Measurements from ENCODE around the gene HP1BP3.

Gene HP1BP3

DNA sequence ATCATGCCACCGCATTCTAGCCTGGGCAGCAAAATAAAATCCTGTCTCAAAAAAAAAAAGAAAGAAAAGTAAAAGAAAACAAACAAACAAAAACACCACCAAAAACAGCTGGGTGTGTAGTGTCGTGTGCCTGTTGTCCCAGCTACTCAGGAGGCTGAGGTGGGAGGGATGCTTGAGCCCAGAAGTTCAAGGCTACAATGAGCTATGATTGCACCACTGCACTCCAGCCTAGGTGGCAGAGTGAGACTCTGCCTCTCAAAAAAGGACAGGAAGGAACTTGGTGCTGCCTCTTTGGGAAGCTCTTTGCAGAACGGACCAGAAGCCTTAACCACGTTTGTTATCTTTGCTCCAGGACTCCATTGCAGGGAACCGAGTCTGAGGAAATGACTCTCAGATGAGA, 80.3 kb downstream of the HP1BP3 start:
- no peaks in the 10 kb centered on the region for H3K27me3 ChIP-seq
- DNase-seq, result no peak

DNA sequence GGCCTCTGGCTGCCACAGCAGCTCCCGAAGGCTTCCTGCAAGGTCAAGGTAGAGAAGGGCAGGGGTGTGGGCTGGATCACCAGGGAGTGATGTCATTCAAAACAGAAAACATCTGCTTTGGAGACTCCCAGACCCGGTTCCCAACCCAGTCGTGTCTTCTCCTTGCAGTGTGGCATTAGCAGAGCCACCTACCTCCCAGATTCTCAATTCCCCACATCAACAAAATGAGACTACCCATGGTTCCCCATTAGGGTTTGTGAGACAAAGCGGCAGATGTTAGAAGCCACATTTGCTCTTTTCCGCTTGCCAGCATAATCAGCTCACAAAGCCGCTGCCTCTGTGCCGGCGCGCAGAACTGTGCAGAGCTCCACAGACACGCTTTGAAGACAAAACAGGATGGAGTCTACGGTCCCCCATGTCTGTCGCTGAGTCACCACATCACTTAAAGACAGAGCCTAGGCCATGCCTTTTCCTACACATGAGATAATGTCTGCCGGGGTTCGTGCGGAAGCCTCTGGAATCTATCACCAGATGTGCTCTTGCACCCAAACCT, 81.8 kb downstream of the HP1BP3 start:
- Histone ChIP-seq H3K4me3 (ENCODE audit: low read depth, low read length) (no peak overlapping the region), H3K27me3 (no peaks in the 10 kb centered on the region), H3K36me3 (no peaks in the 10 kb centered on the region), H3K9me3 (no peaks in the 10 kb centered on the region), H3K4me1 (no peaks in the 10 kb centered on the region)
- DNase-seq, result no peak
- TF ChIP-seq, protein P1, sequence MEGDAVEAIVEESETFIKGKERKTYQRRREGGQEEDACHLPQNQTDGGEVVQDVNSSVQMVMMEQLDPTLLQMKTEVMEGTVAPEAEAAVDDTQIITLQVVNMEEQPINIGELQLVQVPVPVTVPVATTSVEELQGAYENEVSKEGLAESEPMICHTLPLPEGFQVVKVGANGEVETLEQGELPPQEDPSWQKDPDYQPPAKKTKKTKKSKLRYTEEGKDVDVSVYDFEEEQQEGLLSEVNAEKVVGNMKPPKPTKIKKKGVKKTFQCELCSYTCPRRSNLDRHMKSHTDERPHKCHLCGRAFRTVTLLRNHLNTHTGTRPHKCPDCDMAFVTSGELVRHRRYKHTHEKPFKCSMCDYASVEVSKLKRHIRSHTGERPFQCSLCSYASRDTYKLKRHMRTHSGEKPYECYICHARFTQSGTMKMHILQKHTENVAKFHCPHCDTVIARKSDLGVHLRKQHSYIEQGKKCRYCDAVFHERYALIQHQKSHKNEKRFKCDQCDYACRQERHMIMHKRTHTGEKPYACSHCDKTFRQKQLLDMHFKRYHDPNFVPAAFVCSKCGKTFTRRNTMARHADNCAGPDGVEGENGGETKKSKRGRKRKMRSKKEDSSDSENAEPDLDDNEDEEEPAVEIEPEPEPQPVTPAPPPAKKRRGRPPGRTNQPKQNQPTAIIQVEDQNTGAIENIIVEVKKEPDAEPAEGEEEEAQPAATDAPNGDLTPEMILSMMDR (IDR thresholded peaks at IDR 0.05; ENCODE audit: low read depth, low read length), result no peak

More for the DNA sequence above, 80.3 kb downstream of the HP1BP3 start:
- Histone ChIP-seq H3K36me3 (no peaks in the 10 kb centered on the region), H3K4me1 (no peaks in the 10 kb centered on the region), H3K9me3 (no peaks in the 10 kb centered on the region), H3K4me3 (ENCODE audit: low read depth, low read length) (no peak overlapping the region)
- TF ChIP-seq, protein P1 (IDR thresholded peaks at IDR 0.05; ENCODE audit: low read depth, low read length), result no peak

DNA sequence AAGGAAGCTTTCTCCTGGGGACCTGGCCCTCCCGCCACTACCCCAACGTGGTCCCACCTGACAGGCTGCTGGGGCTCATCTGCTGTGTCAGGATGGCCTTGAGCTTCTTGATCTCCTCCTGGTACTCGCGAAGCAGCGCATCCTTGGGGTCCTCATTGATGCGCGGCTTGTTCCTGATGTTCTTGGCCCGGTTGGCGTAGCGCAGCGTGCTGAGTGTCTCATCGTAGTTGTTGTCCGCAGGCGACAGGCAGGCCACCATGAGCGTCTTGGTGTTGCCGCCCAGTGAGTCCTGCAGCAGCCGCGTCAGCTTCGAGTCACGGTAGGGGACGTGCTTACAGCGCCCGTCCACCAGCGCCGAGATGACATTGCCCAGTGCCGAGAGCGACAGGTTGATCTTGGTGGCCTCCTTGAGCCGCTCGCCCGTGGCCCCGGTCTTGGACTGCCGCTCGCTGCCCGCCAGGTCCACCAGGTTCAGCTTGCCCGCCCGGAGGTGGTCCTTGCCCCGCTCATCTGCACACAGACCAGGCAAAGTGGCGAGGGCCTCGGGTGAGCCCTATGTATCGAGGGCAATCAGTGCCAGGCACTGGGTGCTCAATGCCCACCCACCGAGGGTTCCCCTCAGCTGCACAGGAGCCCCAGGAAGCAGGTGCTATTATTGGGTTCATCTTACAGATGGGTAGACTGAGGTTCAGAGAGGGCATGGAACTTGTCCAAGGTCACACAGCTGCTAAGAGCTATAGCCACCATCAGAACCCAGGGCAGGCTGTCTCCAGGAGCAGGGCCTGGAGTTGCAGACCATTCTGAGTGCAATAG, 82.5 kb downstream of the HP1BP3 start:
- H3K27me3 ChIP-seq, result no peaks in the 10 kb centered on the region
- no peaks in the 10 kb centered on the region for H3K4me1 ChIP-seq
- no peaks in the 10 kb centered on the region for H3K9me3 ChIP-seq
- no peaks in the 10 kb centered on the region for H3K36me3 ChIP-seq
- TF ChIP-seq, protein P1 (IDR thresholded peaks at IDR 0.05; ENCODE audit: low read depth, low read length), result no peak
- no peak overlapping the region for H3K4me3 ChIP-seq (ENCODE audit: low read depth, low read length)
- no peak for DNase-seq

DNA sequence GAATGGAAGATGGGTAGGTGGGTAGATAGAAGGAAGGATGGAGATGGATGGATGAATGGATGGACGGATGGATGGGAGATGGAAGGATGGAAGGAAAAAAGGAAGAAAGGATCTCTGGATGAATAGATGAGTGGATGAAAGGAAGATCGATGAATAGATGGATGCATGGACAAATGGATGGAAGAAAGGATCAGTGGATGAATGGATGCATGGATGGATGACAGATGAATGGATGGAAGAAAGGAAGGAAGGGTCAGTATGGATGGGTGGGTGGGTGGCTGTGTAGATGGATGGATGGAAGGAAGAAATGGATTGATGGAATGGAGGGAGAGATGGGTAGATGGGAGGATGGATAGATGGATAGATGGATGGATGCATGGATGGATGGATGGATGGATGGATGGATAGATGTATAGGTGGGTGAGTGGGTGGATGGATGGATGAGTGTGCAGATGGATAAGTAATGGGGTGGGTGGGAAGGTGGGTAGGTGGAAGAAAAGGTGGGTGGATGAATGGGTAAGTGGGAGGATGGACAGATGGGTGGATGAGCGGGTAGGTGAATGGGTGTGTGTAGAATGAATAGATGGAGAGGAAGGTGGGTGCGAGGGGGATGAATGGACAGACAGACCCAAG, 83.9 kb downstream of the HP1BP3 start:
- H3K4me1 ChIP-seq, result no peaks in the 10 kb centered on the region
- no peaks in the 10 kb centered on the region for H3K27me3 ChIP-seq
- H3K9me3 ChIP-seq, result no peaks in the 10 kb centered on the region
- DNase-seq, result no peak
- no peaks in the 10 kb centered on the region for H3K36me3 ChIP-seq
- no peak overlapping the region for H3K4me3 ChIP-seq (ENCODE audit: low read depth, low read length)
- TF ChIP-seq, protein P1 (IDR thresholded peaks at IDR 0.05; ENCODE audit: low read depth, low read length), result no peak

DNA sequence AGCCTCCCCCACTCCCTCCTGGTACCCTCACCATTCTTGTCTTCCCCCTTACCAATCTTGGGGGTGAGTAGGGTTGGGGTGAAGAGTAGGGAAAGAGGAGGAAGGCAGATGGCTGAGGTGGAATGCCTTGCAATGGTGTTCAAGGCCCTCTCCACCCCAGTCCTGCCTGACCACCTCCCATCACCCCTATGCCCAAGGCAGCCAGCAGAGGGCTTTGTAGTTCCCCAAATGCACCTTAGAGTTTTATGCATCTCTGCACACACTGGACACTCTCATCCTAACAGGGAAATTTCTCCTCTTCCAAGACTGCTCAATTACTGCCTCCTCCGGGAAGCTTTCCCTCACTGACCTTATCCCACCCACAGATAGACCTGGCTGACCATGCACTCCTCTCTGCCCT, 84.7 kb downstream of the HP1BP3 start:
- TF ChIP-seq, protein P1 (IDR thresholded peaks at IDR 0.05; ENCODE audit: low read depth, low read length), result peak; percentile 20; the same call in 1 of the 2 replicates
- Histone ChIP-seq H3K9me3 (no peaks in the 10 kb centered on the region), H3K4me1 (no peaks in the 10 kb centered on the region), H3K36me3 (no peaks in the 10 kb centered on the region), H3K4me3 (ENCODE audit: low read depth, low read length) (no peak overlapping the region), H3K27me3 (no peaks in the 10 kb centered on the region)
- DNase-seq, result no peak

DNA sequence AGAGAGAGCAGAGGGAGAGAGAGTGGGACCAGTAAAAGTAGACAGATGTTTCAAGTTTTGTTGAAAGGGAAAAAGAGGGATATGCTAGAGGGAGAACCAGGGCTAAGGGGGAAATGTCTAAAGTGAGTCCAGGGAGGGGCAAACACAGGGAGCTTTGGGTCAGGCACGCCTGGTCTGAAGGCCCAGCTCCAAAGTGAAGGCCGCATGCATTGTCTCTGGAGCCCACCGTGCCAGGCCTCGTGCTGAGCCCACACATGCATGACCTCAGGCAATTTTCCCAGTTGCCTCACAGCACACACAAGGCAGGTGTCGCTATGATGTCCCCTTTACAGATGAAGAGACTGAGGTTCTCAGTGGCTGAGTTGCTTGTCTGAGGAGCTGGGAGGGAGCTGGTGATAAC, 85.3 kb downstream of the HP1BP3 start:
- no peak overlapping the region for H3K4me3 ChIP-seq (ENCODE audit: low read depth, low read length)
- no peaks in the 10 kb centered on the region for H3K36me3 ChIP-seq
- no peaks in the 10 kb centered on the region for H3K4me1 ChIP-seq
- DNase-seq, result no peak
- TF ChIP-seq, protein P1 (IDR thresholded peaks at IDR 0.05; ENCODE audit: low read depth, low read length), result no peak
- no peaks in the 10 kb centered on the region for H3K9me3 ChIP-seq
- H3K27me3 ChIP-seq, result no peaks in the 10 kb centered on the region

All from BE2C (cell line).